ENCODE data around the gene TBC1D22A.

DNA sequence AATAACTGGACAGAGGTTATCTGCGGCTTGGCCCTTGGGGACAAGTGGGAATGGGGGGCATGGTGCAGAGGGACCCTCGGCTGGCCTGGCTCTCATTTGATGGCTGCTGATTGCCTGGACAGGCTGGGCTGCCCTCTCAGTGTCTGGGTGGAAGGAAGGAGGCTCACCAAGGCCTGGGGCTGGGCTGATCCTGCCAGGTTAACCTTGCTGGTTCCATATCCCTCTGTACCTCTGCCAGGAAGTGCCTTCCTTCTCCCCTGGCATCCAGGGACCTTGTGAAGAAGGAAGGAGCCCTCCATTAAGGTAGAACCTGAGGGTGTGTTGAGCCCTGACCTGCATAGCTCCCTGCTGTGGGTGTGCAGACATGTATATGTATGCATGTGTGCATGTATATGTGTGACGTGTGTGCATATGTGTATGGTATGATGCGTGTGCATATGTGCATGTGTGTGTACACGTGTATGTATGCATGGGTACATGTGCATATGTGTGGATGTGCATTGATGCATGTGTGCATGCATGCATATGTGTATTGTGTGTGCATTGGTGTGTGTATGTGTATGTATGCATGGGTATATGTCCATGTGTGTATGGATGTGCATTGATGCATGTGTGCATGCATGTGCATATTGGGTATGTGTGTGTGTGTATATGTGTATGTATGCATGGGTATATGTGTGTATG, 433.9 kb downstream of the TBC1D22A start:
- TF ChIP-seq, protein P1, sequence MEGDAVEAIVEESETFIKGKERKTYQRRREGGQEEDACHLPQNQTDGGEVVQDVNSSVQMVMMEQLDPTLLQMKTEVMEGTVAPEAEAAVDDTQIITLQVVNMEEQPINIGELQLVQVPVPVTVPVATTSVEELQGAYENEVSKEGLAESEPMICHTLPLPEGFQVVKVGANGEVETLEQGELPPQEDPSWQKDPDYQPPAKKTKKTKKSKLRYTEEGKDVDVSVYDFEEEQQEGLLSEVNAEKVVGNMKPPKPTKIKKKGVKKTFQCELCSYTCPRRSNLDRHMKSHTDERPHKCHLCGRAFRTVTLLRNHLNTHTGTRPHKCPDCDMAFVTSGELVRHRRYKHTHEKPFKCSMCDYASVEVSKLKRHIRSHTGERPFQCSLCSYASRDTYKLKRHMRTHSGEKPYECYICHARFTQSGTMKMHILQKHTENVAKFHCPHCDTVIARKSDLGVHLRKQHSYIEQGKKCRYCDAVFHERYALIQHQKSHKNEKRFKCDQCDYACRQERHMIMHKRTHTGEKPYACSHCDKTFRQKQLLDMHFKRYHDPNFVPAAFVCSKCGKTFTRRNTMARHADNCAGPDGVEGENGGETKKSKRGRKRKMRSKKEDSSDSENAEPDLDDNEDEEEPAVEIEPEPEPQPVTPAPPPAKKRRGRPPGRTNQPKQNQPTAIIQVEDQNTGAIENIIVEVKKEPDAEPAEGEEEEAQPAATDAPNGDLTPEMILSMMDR (IDR thresholded peaks at IDR 0.05 in 2 of 3, conservative IDR thresholded peaks at IDR 0.05 in 1 of 3; ENCODE audit: insufficient read depth in 2 of 3, low read depth in 1 of 3, low read length in 3 of 3): no peak
- TF ChIP-seq EP300 (IDR thresholded peaks at IDR 0.05; ENCODE audit: low read length) (no peak), SMC3 (conservative IDR thresholded peaks at IDR 0.05; ENCODE audit: insufficient read depth, low read depth, low read length) (no peak), SRSF1 (IDR thresholded peaks at IDR 0.05; ENCODE audit: low read depth, low read length) (no peak), GATAD2B (IDR thresholded peaks at IDR 0.05; ENCODE audit: borderline replicate concordance) (no peak), MYC (IDR thresholded peaks at IDR 0.05; ENCODE audit: low read depth, low read length) (no peak), MYC (CRISPR knock-in tag; IDR thresholded peaks at IDR 0.05; ENCODE audit: borderline replicate concordance, low read depth) (no peak), TRIM24 (IDR thresholded peaks at IDR 0.05) (no peak), CEBPB (tag; IDR thresholded peaks at IDR 0.05) (no peak), HDAC6 (IDR thresholded peaks at IDR 0.05; ENCODE audit: low read depth, low read length) (no peak), CBFB (CRISPR knock-in tag; IDR thresholded peaks at IDR 0.05) (no peak)
- TF ChIP-seq, protein P2, sequence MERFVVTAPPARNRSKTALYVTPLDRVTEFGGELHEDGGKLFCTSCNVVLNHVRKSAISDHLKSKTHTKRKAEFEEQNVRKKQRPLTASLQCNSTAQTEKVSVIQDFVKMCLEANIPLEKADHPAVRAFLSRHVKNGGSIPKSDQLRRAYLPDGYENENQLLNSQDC (CRISPR knock-in tag; IDR thresholded peaks at IDR 0.05): no peak

Data from K562 (cell line).